SK-N-SH treated with all-trans-retinoic acid at 6 μM for 48 hours (cell line): Measurements from ENCODE around the gene CMIP.

Experiments used
- CREB5 ChIP-seq: fragments of 250-450 bp; sonication (Bioruptor Pico); IDR thresholded peaks from 2 replicates; pipeline ENCODE4 v1.5.1; 2020; ENCODE audit warnings: low read depth, mild to moderate bottlenecking, moderate library complexity
- CSDC2 ChIP-seq: fragments of 250-450 bp; sonication (Bioruptor Pico); IDR thresholded peaks from 2 replicates; pipeline ENCODE4 v1.5.0; 2020; ENCODE audit warnings: mild to moderate bottlenecking, moderate library complexity
- CSRNP3 ChIP-seq: fragments of 250-450 bp; sonication (Bioruptor Pico); IDR thresholded peaks from 2 replicates; pipeline ENCODE4 v1.5.1; 2021; ENCODE audit warnings: mild to moderate bottlenecking, moderate library complexity
- ESRRG ChIP-seq: fragments of 250-450 bp; sonication (Bioruptor Pico); IDR thresholded peaks from 2 replicates; pipeline ENCODE4 v1.6.1; 2021; ENCODE audit warnings: mild to moderate bottlenecking
- PATZ1 ChIP-seq: fragments of 250-450 bp; sonication (Bioruptor Pico); IDR thresholded peaks from 2 replicates; pipeline ENCODE4 v1.8.0; 2020; ENCODE audit warnings: mild to moderate bottlenecking, moderate library complexity, borderline replicate concordance
- POU6F1 ChIP-seq: fragments of 250-450 bp; sonication (Bioruptor Pico); IDR thresholded peaks from 2 replicates; pipeline ENCODE4 v1.8.0; 2021; ENCODE audit warnings: low read depth, mild to moderate bottlenecking, moderate library complexity, borderline replicate concordance
- RARB ChIP-seq: fragments of 250-450 bp; sonication (Bioruptor Pico); IDR thresholded peaks from 2 replicates; pipeline ENCODE4 v1.8.0; 2021; ENCODE audit warnings: mild to moderate bottlenecking, moderate library complexity
- SNAI2 ChIP-seq: fragments of 250-450 bp; sonication (Bioruptor Pico); IDR thresholded peaks from 2 replicates; pipeline ENCODE4 v1.5.0; 2020; ENCODE audit warnings: mild to moderate bottlenecking, moderate library complexity
- TOX ChIP-seq: fragments of 250-450 bp; sonication (Bioruptor Pico); IDR thresholded peaks from 2 replicates; pipeline ENCODE4 v1.8.0; 2021; ENCODE audit warnings: mild to moderate bottlenecking, moderate library complexity, borderline replicate concordance
- ZFP3 ChIP-seq: fragments of 250-450 bp; sonication (Bioruptor Pico); IDR thresholded peaks from 2 replicates; pipeline ENCODE4 v1.5.0; 2020; ENCODE audit warnings: mild to moderate bottlenecking, moderate library complexity
- ZFP30 ChIP-seq: fragments of 450-650 bp; formaldehyde crosslinking; IDR thresholded peaks from 2 replicates; pipeline ENCODE4 v1.5.0; 2022; ENCODE audit warnings: mild to moderate bottlenecking, moderate library complexity

GRCh38 chr16:81639348-81639747, 194.7 kb downstream of the CMIP start:
- TF ChIP-seq POU6F1 (CRISPR knock-in tag) = no peak
- TF ChIP-seq CREB5 = no peak
- TF ChIP-seq ZFP30 (CRISPR knock-in tag) = no peak
- no peak for TF ChIP-seq ESRRG (CRISPR knock-in tag)
- no peak for TF ChIP-seq SNAI2
- no peak for TF ChIP-seq TOX (CRISPR knock-in tag)
- no peak for TF ChIP-seq ZFP3 (CRISPR knock-in tag)
- no peak for TF ChIP-seq RARB
- TF ChIP-seq CSDC2 (CRISPR knock-in tag) = no peak
- TF ChIP-seq CSRNP3 (CRISPR knock-in tag) = no peak
- TF ChIP-seq PATZ1 (CRISPR knock-in tag) = no peak
